Stimulated activated CD8-positive, alpha-beta memory T cell treated with anti-CD3 and anti-CD28 coated beads, Interleukin-15, amount 100 ng/mL, for 4 hours (primary cell): ENCODE data around the gene HEATR9.

Source experiments
- DNase-seq, 2 donors: peaks; one replicate each; pipeline ENCODE4 v3.0.0-alpha.2; 2020; ENCODE audit warnings: low read depth in 2 of 2

The HEATR9 gene

DNA sequence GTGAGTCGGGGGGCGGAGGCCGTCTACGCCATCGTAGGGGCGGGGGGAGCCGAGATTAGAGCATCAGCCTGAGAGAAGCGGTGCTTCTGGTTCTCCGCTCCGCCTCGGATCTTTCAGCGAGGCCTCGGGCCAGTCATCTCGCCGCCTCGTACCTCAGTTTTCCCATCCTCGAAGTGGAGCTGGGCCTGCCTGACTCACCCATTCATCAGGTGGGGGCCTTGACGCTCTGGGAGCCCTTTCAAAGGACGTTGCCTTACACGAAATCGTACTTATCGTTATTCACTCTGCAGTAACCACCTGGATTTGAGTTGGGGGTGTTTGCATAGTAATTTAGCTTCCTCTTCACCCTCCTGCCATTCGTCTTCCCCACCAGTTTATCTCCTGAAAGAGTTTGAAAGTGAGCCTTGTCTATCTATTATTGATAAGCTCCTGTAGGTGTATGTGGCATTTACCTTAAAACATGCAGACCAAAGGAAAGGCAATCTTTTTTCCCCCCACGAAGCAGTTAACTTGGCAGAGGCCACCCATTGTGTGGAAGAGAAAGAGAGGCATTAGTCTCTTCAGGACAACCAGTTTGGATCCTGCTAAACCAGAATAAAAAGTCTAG is 58.7 kb downstream of the HEATR9 start:
- DNase-seq = no peak

DNA sequence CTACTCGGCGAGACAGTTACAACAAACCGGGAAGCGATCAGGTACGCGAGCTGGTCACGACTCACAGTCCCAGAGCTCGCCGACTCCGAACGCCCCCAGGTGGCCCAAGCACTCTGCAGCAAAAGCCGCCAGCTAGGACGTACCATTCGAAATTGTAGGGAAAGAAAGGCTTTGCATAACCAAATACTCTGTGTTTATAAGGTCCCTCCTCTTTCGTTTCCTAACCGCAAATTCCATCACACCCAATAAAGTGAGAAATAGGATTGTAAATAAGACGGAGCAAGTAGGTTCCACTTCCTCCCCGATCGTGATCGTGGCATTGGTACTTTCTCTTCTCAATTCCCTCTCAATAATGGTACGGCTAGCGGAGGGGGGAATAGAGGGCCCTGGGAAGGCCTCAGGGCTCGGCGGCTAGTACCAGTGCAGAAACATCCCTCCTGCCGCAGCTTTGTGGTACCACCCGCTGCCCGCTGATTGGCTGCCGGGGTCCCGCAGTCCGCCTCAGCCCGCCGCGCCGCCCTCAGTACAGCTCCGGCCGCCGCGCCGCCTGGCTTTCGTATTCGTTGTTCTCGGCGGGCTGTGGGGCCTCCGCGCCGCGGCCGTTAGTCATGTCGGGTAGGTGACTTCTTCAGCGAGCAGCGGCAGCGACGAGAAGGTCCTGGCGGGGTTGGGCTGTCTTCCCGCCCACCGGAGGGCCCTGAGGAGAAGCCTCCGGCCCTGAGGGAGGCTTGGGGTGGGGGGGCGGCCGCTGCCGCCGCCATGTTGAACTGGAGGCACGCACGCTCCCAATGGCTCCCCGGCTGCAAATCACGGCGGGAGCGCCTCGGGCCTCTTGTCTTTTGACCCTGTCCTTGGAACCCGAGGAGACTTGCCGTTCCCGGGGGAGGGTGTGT is 59.5 kb downstream of the HEATR9 start, which contains the start of gene TAF15:
Gene TAF15, plus strand, starts transcription at position 523 of the 893 bp plus-strand sequence. Its CDS starts 86 bp downstream, at position 609.
- DNase-seq = peak; percentile 93

GRCh38 chr17:35808240-35808961 is 60.3 kb downstream of the HEATR9 start:
- DNase-seq = no peak

- no peak for DNase-seq
These were observed 61.1 kb downstream of the HEATR9 start for GRCh38 chr17:35807371-35808144.
